Panc1 (cell line): ENCODE measurements around the gene TES. TPM values are rescaled to one million over a fixed set of nuclear protein-coding genes. Genes with fewer than 3 reads are reported as not detected.

Experiments
- ATAC-seq: fragments of 200-7000 bp; cut with Tn5 transposase; 2 replicates; pipeline ENCODE4 v1.9.1; 2020; ENCODE audit warnings: mild to moderate bottlenecking, moderate library complexity
- BruUV-seq: library from RNA; stranded (reverse); fragments of 400-500 nt; replicated peaks from 2 replicates; lab custom pipeline; 2021; lab: Mats Ljungman, UMichigan
- CTCF ChIA-PET: fragments of 300-600 bp; sonication (Branson Sonifier 250); formaldehyde crosslinking; loops from one replicate; lab custom pipeline; 2022; ENCODE audit warnings: antibody characterized with exemption; lab: Charles Lee
- POLR2A ChIA-PET: fragments of 300-600 bp; sonication (Branson Sonifier 250); formaldehyde crosslinking; loops from one replicate; lab custom pipeline; 2022; ENCODE audit warnings: antibody characterized with exemption; lab: Charles Lee
- DNase-seq: peaks from one replicate; pipeline ENCODE4 v3.0.0-alpha.2; 2010; ENCODE audit warnings: low read depth, low spot score
- H3K27ac ChIP-seq: 2 replicates; pipeline ENCODE4 v1.5.1; 2011; ENCODE audit warnings: mild to moderate bottlenecking, low read length, inconsistent platforms
- H3K27me3 ChIP-seq: fragments of 200-500 bp; sonication (Bioruptor generic); 2 replicates; pipeline ENCODE4 v1.6.0; 2014; ENCODE audit warnings: low read length, inconsistent platforms; ENCODE audit not compliant: control insufficient read depth, insufficient read depth
- H3K36me3 ChIP-seq: fragments of 200-500 bp; sonication (Bioruptor generic); 2 replicates; pipeline ENCODE4 v1.5.1; 2014; ENCODE audit warnings: inconsistent platforms, mild to moderate bottlenecking, low read length, moderate library complexity; ENCODE audit not compliant: control insufficient read depth, insufficient read depth
- H3K4me1 ChIP-seq: 2 replicates; pipeline ENCODE4 v1.5.1; 2011; ENCODE audit warnings: inconsistent platforms, mild to moderate bottlenecking, low read length, moderate library complexity; ENCODE audit not compliant: control insufficient read depth, insufficient read depth
- H3K4me3 ChIP-seq, 2 experiments: 2 replicates each; pipeline ENCODE4 v1.5.1; 2011 to 2012; ENCODE audit warnings: low read depth in 2 of 2, low read length in 2 of 2, mild to moderate bottlenecking in 2 of 2, inconsistent platforms in 1 of 2, moderate library complexity in 1 of 2
- H3K9me3 ChIP-seq: fragments of 200-500 bp; sonication (Bioruptor generic); 2 replicates; pipeline ENCODE4 v1.5.1; 2014; ENCODE audit warnings: low read depth, mild to moderate bottlenecking, inconsistent platforms, low read length, moderate library complexity; ENCODE audit not compliant: control insufficient read depth, insufficient read depth
- CTCF ChIP-seq: fragments of 450-650 bp; IDR thresholded peaks from 2 replicates; pipeline ENCODE4 v1.5.1; 2017; ENCODE audit warnings: mild to moderate bottlenecking
- POLR2AphosphoS5 ChIP-seq: IDR thresholded peaks from 2 replicates; pipeline ENCODE4 v1.6.1; 2012; ENCODE audit warnings: mild to moderate bottlenecking, low read depth, low read length, moderate library complexity
- REST ChIP-seq, 2 experiments: IDR thresholded peaks; 2 replicates each; pipeline ENCODE4 v1.6.1; 2011 to 2012; ENCODE audit warnings: low read depth in 2 of 2, control low read depth in 1 of 2, low read length in 1 of 2, mild to moderate bottlenecking in 1 of 2, moderate library complexity in 1 of 2; ENCODE audit not compliant: insufficient read depth in 1 of 2
- SIN3A ChIP-seq: IDR thresholded peaks from 2 replicates; pipeline ENCODE4 v1.6.1; 2012; ENCODE audit warnings: low read depth, mild to moderate bottlenecking, low read length, moderate library complexity, borderline replicate concordance; ENCODE audit not compliant: insufficient read depth
- TCF7L2 ChIP-seq: IDR thresholded peaks from 2 replicates; pipeline ENCODE4 v1.6.1; 2011; ENCODE audit warnings: mild to moderate bottlenecking, low read depth, low read length, inconsistent platforms
- in situ Hi-C: cut with HindIII; loops from 2 replicates; pipeline ENCODE4 v1.10.0; 2016; ENCODE audit warnings: low sequenced_read_pairs, low pct_unique_long_range_greater_than_20kb
- intact Hi-C: fragments of 100-400 bp; cut with micrococcal nuclease; formaldehyde crosslinking; loops from one replicate; pipeline ENCODE4 v1.10.0; 2022; ENCODE audit not compliant: unreplicated experiment
- total RNA-seq: library from RNA; stranded (reverse); gene quantifications from one replicate; pipeline ENCODE4 v1.2.1, GENCODE V29; 2021; ENCODE audit not compliant: unreplicated experiment

Gene TES
- total RNA-seq, 1 experiment from 2014 or later = 99.4 TPM

- ChIA-PET POLR2A (no interaction called here), CTCF (no interaction called here)
- intact Hi-C loops = no loop called here
- Histone ChIP-seq H3K27me3 (no peaks in the 10 kb centered on the region), H3K4me3 (no peak overlapping the region), H3K9me3 (no peaks in the 10 kb centered on the region), H3K36me3 (no peaks in the 10 kb centered on the region), H3K27ac (no peak overlapping the region), H3K4me1 (no peaks in the 10 kb centered on the region)
- in situ Hi-C loops = no loop called here
- ATAC-seq = no peak
- DNase-seq = no peak
- no TSS peak for BruUV-seq
- TF ChIP-seq SIN3A (no peak), CTCF (no peak), TCF7L2 (no peak), REST (IDR thresholded peaks at IDR 0.05; ENCODE audit: insufficient read depth in 1 of 2, low read depth in 2 of 2, low read length in 1 of 2) (no peak), POLR2AphosphoS5 (no peak)
These were observed 16.2 kb upstream of the TES start for GRCh38 chr7:116194115-116194514.

- no peak for TF ChIP-seq REST (IDR thresholded peaks at IDR 0.05; ENCODE audit: insufficient read depth in 1 of 2, low read depth in 2 of 2, low read length in 1 of 2)
- TF ChIP-seq SIN3A = no peak
- TF ChIP-seq TCF7L2 = no peak
- TF ChIP-seq POLR2AphosphoS5 = no peak
- TF ChIP-seq CTCF = no peak
- no peaks in the 10 kb centered on the region for H3K4me1 ChIP-seq
- no peak for ATAC-seq
- no peaks in the 10 kb centered on the region for H3K36me3 ChIP-seq
- no peaks in the 10 kb centered on the region for H3K9me3 ChIP-seq
- no TSS peak for BruUV-seq
- no peak overlapping the region for H3K4me3 ChIP-seq
- POLR2A ChIA-PET = no interaction called here
- no peaks in the 10 kb centered on the region for H3K27me3 ChIP-seq
- DNase-seq = no peak
- H3K27ac ChIP-seq = no peak overlapping the region
- CTCF ChIA-PET = no interaction called here
- intact Hi-C loops (no loop called here), in situ Hi-C loops (no loop called here)
These were observed 14.9 kb upstream of the TES start for GRCh38 chr7:116195451-116195850.
